WTC11 (cell line): ENCODE data around the gene WBP1L.

ENCODE experiments used
- CTCF ChIP-seq: fragments of 200-600 bp; IDR thresholded peaks from 2 replicates; pipeline ENCODE4 v1.8.0; 2022; ENCODE audit warnings: antibody characterized with exemption
- TF ChIP-seq, protein P1 (sequence below): sonication (generic); formaldehyde crosslinking; IDR thresholded peaks from 2 replicates; pipeline ENCODE4 v1.8.0; 2023; ENCODE audit warnings: missing genetic modification reagents
- TF ChIP-seq, protein P2 (sequence below): sonication (generic); formaldehyde crosslinking; IDR thresholded peaks from 2 replicates; pipeline ENCODE4 v1.8.1; 2022; ENCODE audit warnings: low read depth, missing genetic modification reagents, borderline replicate concordance

DNA sequence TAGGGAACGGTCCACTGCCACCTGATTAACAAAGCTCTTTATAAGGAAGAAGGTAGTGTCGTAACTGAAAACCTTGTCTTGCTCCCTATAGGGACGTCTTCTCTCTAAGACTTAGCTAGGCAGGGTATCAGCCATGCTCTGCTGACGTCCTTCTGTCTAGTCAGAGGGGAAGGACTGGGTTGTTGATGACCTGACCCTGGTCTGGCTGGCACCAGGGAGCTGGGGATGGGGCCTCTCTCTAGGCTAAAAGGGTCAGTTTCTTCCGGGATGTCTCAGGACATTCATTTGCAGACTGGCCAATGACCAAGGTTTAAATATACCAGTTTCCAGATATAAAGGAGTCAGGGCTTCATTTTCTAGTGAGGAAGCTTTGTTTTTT, 83.8 kb downstream of the WBP1L start:
- TF ChIP-seq, protein P1, sequence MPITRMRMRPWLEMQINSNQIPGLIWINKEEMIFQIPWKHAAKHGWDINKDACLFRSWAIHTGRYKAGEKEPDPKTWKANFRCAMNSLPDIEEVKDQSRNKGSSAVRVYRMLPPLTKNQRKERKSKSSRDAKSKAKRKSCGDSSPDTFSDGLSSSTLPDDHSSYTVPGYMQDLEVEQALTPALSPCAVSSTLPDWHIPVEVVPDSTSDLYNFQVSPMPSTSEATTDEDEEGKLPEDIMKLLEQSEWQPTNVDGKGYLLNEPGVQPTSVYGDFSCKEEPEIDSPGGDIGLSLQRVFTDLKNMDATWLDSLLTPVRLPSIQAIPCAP: no peak
- TF ChIP-seq CTCF: no peak
- TF ChIP-seq, protein P2, sequence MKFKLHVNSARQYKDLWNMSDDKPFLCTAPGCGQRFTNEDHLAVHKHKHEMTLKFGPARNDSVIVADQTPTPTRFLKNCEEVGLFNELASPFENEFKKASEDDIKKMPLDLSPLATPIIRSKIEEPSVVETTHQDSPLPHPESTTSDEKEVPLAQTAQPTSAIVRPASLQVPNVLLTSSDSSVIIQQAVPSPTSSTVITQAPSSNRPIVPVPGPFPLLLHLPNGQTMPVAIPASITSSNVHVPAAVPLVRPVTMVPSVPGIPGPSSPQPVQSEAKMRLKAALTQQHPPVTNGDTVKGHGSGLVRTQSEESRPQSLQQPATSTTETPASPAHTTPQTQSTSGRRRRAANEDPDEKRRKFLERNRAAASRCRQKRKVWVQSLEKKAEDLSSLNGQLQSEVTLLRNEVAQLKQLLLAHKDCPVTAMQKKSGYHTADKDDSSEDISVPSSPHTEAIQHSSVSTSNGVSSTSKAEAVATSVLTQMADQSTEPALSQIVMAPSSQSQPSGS (CRISPR knock-in tag): no peak
